Gastrocnemius medialis (tissue), 4 donors: ENCODE results near the gene TWSG1.

Experiments used
- CTCF ChIP-seq, 5 experiments: fragments of 450-650 bp in 3 of 5; fragments of 200-600 bp in 2 of 5; sonication (generic) in 2 of 5; IDR thresholded peaks in 4 of 5; conservative IDR thresholded peaks in 1 of 5; 1 replicate in 4 of 5; 2 replicates in 1 of 5; pipeline ENCODE4 v1.5.1; 2016 to 2019; ENCODE audit warnings: antibody characterized with exemption in 5 of 5, mild to moderate bottlenecking in 3 of 5, moderate library complexity in 3 of 5
- POLR2A ChIP-seq, 2 donors: fragments of 450-650 bp; IDR thresholded peaks; one replicate each; pipeline ENCODE4 v1.6.1; 2017; ENCODE audit warnings: antibody characterized with exemption in 2 of 2, mild to moderate bottlenecking in 2 of 2, moderate library complexity in 2 of 2

DNA sequence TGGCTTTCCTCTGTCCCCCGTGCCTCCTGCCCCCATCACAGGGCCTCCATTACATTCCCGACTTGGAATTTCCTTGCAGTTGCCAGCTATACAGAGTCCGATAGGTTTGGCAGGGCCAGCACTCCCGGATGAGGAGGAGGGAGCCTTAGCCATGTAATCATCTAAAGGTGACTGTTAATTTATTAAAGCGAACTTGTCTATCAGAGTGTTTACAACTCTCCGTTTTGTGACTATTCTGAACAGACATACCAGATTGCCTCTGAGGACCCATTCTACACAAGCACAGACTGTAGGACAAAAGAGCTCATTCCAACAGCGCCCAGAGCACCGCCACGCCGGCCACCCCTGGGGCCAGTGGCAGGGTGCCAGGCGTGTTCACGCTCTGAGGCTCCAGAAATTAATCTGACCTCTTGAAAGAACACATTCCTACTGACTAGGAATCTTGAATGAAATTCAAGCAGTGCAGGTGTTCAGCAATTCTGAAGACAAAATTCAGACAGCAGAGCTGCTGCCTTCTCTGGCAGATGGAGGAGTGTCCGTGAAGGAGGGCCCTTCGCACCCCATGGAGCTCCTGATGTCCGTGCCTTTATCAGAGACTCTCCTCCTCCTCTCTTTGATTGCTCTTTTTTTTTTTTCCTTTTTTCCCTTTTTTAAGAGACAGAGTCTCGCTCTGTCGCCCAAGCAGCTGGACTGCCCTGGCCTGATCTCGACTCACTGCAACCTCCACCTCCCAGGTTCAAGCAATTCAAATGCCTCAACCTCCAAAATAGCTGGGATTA lies 82.7 kb downstream of the TWSG1 start:
- TF ChIP-seq CTCF (IDR thresholded peaks at IDR 0.05 in 4 of 5, conservative IDR thresholded peaks at IDR 0.05 in 1 of 5) (no peak), POLR2A (IDR thresholded peaks at IDR 0.05) (no peak)
